Measurements from ENCODE around the gene ITLN2.
"Not testable (repeated sequence)": the region's sequence is repeated elsewhere in the genome, so short reads cannot be mapped to it uniquely, and the experiment has no call there.

The ITLN2 gene

GRCh38 chr1:160924791-160925651 lies 29.6 kb downstream of the ITLN2 start:
- H3K9ac ChIP-seq (ENCODE audit: low read length), result no peak overlapping the region
- H3K4me1 ChIP-seq (ENCODE audit: control insufficient read depth, insufficient read depth, low read length), result peaks cover 4% of the 10 kb centered on the region
- H3K9me3 ChIP-seq (ENCODE audit: control insufficient read depth, low read length), result peaks cover 5% of the 10 kb centered on the region
- no peaks in the 10 kb centered on the region for H3K27me3 ChIP-seq (ENCODE audit: control insufficient read depth, insufficient read depth, low read length)
- no peak overlapping the region for H3K4me3 ChIP-seq (ENCODE audit: low read length)
- H3K36me3 ChIP-seq (ENCODE audit: control insufficient read depth, insufficient read depth, low read length), result no peaks in the 10 kb centered on the region

- Histone ChIP-seq H3K9ac (ENCODE audit: low read length) (no peak overlapping the region), H3K9me3 (ENCODE audit: control insufficient read depth, low read length) (no peaks in the 10 kb centered on the region), H3K4me1 (ENCODE audit: control insufficient read depth, insufficient read depth, low read length) (no peaks in the 10 kb centered on the region), H3K27me3 (ENCODE audit: control insufficient read depth, insufficient read depth, low read length) (no peaks in the 10 kb centered on the region), H3K4me3 (ENCODE audit: low read length) (no peak overlapping the region), H3K36me3 (ENCODE audit: control insufficient read depth, insufficient read depth, low read length) (no peaks in the 10 kb centered on the region)
These were observed 37.9 kb downstream of the ITLN2 start for GRCh38 chr1:160916666-160917065.

GRCh38 chr1:160913229-160913628 lies 41.4 kb downstream of the ITLN2 start:
- H3K27me3 ChIP-seq (ENCODE audit: control insufficient read depth, insufficient read depth, low read length); H3K4me3 ChIP-seq (ENCODE audit: low read length); H3K36me3 ChIP-seq (ENCODE audit: control insufficient read depth, insufficient read depth, low read length); H3K9ac ChIP-seq (ENCODE audit: low read length); H3K9me3 ChIP-seq (ENCODE audit: control insufficient read depth, low read length); H3K4me1 ChIP-seq (ENCODE audit: control insufficient read depth, insufficient read depth, low read length): not testable (repeated sequence)

DNA sequence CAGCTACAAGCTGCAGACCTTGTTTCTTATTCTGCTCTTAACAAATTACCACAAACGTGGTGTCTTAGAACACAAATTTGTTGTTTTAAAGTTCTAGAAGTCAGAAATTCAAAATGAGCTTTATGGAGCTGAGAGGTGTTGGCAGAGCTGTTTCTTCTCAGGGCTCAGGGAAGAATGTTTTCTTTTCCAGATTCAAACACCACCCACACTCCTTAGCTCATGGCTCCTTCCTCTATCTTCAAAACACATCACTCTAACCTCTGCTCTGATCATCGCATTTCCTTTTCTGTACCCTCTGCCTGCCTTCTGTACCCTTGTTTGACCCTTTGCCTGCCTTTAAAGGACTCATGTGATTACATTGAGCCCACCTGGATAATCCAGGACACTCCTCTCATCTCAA lies 42.7 kb downstream of the ITLN2 start:
- Histone ChIP-seq H3K27me3 (ENCODE audit: control insufficient read depth, insufficient read depth, low read length) (no peaks in the 10 kb centered on the region), H3K36me3 (ENCODE audit: control insufficient read depth, insufficient read depth, low read length) (no peaks in the 10 kb centered on the region), H3K9ac (ENCODE audit: low read length) (no peak overlapping the region), H3K4me3 (ENCODE audit: low read length) (no peak overlapping the region), H3K9me3 (ENCODE audit: control insufficient read depth, low read length) (no peaks in the 10 kb centered on the region), H3K4me1 (ENCODE audit: control insufficient read depth, insufficient read depth, low read length) (no peaks in the 10 kb centered on the region)

- H3K4me1 ChIP-seq (ENCODE audit: control insufficient read depth, insufficient read depth, low read length), result peaks cover 3% of the 10 kb centered on the region
These were observed 43.2 kb downstream of the ITLN2 start for GRCh38 chr1:160911441-160911840.

DNA sequence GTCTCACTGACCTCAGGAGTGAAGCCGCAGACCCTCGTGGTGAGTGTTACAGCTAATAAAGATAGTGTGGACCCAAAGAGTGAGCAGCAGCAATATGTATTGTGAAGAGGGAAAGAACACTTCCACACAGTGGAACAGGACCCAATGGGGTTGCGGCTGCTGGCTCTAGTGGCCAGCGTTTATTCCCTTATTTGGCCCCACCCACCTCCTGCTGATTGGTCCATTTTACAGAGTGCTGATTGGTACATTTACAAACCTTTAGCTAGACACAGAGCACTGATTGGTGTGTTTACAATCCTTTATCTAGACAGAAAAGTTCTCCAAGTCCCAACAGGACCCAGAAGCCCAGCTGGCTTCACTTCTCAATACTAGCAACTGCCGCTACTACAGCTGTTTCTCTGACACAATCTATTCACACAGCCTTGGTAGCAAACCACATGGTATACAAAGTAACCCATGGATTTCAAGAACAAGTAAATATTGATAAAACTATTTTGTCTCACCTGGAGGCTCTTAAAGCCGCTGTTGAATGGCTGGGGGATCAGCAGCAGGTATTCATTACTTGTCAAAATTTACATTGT lies 44.3 kb downstream of the ITLN2 start:
- no peak overlapping the region for H3K9ac ChIP-seq (ENCODE audit: low read length)

More at GRCh38 chr1:160911441-160911840, 43.2 kb downstream of the ITLN2 start:
- Histone ChIP-seq H3K4me3 (ENCODE audit: low read length) (no peak overlapping the region), H3K9me3 (ENCODE audit: control insufficient read depth, low read length) (no peaks in the 10 kb centered on the region), H3K36me3 (ENCODE audit: control insufficient read depth, insufficient read depth, low read length) (no peaks in the 10 kb centered on the region), H3K27me3 (ENCODE audit: control insufficient read depth, insufficient read depth, low read length) (no peaks in the 10 kb centered on the region), H3K9ac (ENCODE audit: low read length) (no peak overlapping the region)

DNA sequence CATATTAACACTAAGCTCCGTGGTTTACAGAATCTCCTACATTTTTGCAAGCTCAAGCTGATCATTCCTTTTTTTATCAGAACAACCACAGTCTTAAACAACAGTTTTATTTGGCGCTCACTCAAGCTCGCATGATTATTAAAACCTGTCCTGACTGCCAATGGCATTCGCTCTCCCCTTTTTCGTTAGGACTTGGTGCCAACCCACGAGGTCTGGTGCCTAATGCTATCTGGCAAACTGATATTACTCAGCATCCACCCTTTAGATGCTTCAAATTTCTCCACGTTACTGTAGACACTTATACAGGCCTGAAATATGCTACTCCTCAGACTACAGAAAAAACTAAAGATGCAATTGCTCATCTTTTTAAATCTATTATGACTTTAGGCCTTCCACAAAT lies 46.6 kb downstream of the ITLN2 start:
- Histone ChIP-seq H3K9me3 (ENCODE audit: control insufficient read depth, low read length) (no peaks in the 10 kb centered on the region), H3K4me3 (ENCODE audit: low read length) (no peak overlapping the region), H3K9ac (ENCODE audit: low read length) (no peak overlapping the region), H3K27me3 (ENCODE audit: control insufficient read depth, insufficient read depth, low read length) (no peaks in the 10 kb centered on the region), H3K4me1 (ENCODE audit: control insufficient read depth, insufficient read depth, low read length) (peaks cover 22% of the 10 kb centered on the region), H3K36me3 (ENCODE audit: control insufficient read depth, insufficient read depth, low read length) (no peaks in the 10 kb centered on the region)

More for the DNA sequence above, 44.3 kb downstream of the ITLN2 start:
- H3K36me3 ChIP-seq (ENCODE audit: control insufficient read depth, insufficient read depth, low read length), result no peaks in the 10 kb centered on the region
- H3K9me3 ChIP-seq (ENCODE audit: control insufficient read depth, low read length), result no peaks in the 10 kb centered on the region
- no peak overlapping the region for H3K4me3 ChIP-seq (ENCODE audit: low read length)
- H3K27me3 ChIP-seq (ENCODE audit: control insufficient read depth, insufficient read depth, low read length), result no peaks in the 10 kb centered on the region
- peaks cover 12% of the 10 kb centered on the region for H3K4me1 ChIP-seq (ENCODE audit: control insufficient read depth, insufficient read depth, low read length)

DNA sequence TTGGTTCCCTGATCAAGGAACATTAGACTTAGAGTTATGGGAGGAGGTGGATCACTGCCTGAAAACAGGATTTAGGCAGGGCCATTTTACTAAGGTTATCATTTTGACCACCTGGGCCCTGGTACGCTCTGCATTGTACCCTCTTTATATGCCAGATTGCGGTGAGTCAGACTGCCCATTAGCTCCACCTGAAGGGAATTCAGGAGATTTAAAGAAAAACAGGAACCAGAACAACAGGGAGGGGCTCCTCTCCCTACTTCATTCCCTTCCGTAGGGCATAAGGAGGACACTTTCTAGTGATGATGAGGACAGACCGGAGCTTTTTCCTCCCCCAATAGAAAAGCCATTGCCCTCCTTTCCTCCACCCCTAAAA lies 49.0 kb downstream of the ITLN2 start:
- Histone ChIP-seq H3K27me3 (ENCODE audit: control insufficient read depth, insufficient read depth, low read length) (no peaks in the 10 kb centered on the region), H3K36me3 (ENCODE audit: control insufficient read depth, insufficient read depth, low read length) (no peaks in the 10 kb centered on the region), H3K4me3 (ENCODE audit: low read length) (no peak overlapping the region), H3K4me1 (ENCODE audit: control insufficient read depth, insufficient read depth, low read length) (peaks cover 22% of the 10 kb centered on the region), H3K9ac (ENCODE audit: low read length) (no peak overlapping the region), H3K9me3 (ENCODE audit: control insufficient read depth, low read length) (no peaks in the 10 kb centered on the region)

DNA sequence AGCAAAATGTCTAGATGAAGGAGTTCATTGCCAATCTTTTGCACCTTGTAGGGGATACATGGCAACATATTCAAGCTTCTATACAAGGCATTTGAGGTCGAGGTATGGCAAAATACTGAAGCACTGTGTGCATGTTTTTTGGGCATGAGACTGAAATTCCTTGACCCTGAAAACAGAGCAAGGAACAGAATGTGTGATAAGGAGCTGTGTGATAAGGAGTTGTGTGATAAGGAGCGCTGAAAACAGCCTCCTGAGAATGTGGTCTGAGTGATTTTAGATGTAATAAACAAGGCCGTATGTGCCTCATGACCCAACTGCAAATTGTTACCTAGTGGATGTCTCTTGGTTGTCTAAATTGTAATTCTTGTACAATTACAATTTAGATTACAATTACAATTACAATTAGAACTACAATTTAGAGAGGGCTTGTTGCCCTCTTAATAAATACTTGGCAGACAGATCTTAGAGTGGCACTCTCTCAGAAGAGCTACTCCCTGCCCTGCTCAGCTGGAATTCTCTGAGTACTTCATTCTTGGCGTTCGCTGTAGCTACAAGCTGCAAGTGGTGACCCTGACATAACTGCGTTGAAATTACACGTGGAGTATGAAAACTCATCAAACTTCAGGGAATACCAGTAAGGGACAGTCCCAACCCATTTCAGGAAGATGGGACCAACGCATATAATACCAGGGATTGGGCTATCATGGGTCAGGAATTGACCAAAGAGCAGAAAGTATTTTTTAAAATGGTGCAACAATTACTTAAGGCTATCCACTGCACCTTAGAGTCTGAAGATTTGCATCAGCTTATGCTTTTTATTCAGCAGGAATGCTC lies 49.6 kb downstream of the ITLN2 start:
- no peak overlapping the region for H3K4me3 ChIP-seq (ENCODE audit: low read length)
- H3K9me3 ChIP-seq (ENCODE audit: control insufficient read depth, low read length), result no peaks in the 10 kb centered on the region
- H3K27me3 ChIP-seq (ENCODE audit: control insufficient read depth, insufficient read depth, low read length), result no peaks in the 10 kb centered on the region
- H3K4me1 ChIP-seq (ENCODE audit: control insufficient read depth, insufficient read depth, low read length), result peaks cover 22% of the 10 kb centered on the region
- H3K36me3 ChIP-seq (ENCODE audit: control insufficient read depth, insufficient read depth, low read length), result no peaks in the 10 kb centered on the region
- H3K9ac ChIP-seq (ENCODE audit: low read length), result no peak overlapping the region

- H3K4me1 ChIP-seq (ENCODE audit: control insufficient read depth, insufficient read depth, low read length), result peaks cover 22% of the 10 kb centered on the region
- H3K4me3 ChIP-seq (ENCODE audit: low read length); H3K9ac ChIP-seq (ENCODE audit: low read length); H3K9me3 ChIP-seq (ENCODE audit: control insufficient read depth, low read length); H3K36me3 ChIP-seq (ENCODE audit: control insufficient read depth, insufficient read depth, low read length); H3K27me3 ChIP-seq (ENCODE audit: control insufficient read depth, insufficient read depth, low read length): not testable (repeated sequence)
These were observed 52.4 kb downstream of the ITLN2 start for GRCh38 chr1:160902251-160902650.

DNA sequence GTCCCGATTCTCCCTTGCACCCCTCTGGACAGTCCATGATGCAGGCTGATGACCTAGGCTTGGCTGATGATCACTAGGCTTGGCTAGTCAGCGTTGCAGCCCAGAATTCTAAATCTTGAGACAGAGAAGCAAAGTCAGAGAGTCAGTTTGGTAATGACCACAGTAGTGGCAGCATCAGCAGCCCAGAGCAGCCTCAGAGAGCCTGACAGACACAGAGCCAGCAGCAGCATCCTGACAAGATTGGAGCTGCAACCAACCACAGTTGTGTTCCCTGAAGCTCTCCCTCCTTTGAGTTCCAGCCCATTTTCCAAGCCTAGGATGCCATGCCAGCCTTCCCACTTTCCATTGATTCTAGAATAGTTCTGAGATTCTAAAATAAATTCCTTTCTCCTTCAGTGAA lies 52.8 kb downstream of the ITLN2 start:
- no peak overlapping the region for H3K4me3 ChIP-seq (ENCODE audit: low read length)
- H3K9me3 ChIP-seq (ENCODE audit: control insufficient read depth, low read length), result no peaks in the 10 kb centered on the region
- H3K36me3 ChIP-seq (ENCODE audit: control insufficient read depth, insufficient read depth, low read length), result no peaks in the 10 kb centered on the region
- peaks cover 22% of the 10 kb centered on the region for H3K4me1 ChIP-seq (ENCODE audit: control insufficient read depth, insufficient read depth, low read length)
- H3K9ac ChIP-seq (ENCODE audit: low read length), result no peak overlapping the region
- no peaks in the 10 kb centered on the region for H3K27me3 ChIP-seq (ENCODE audit: control insufficient read depth, insufficient read depth, low read length)

DNA sequence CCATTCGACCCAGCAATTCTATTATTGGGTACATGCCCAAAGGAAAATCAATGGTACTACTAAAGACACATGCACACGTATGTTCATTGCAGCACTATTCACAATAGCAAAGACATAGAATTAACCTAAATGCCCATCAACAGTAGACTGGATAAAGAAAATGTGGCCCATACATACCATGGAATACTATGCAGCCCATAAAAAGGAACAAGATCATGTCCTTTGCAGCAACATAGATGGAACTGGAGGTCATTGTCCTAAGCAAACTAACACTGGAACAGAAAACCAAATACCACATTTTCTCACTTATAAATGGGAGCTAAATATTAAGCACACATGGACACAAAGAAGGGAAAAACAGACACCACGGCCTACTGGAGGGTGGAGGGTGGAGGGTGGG lies 53.9 kb downstream of the ITLN2 start:
- not testable (repeated sequence) for H3K4me3 ChIP-seq (ENCODE audit: low read length); H3K9me3 ChIP-seq (ENCODE audit: control insufficient read depth, low read length); H3K9ac ChIP-seq (ENCODE audit: low read length); H3K36me3 ChIP-seq (ENCODE audit: control insufficient read depth, insufficient read depth, low read length); H3K27me3 ChIP-seq (ENCODE audit: control insufficient read depth, insufficient read depth, low read length)
- peaks cover 14% of the 10 kb centered on the region for H3K4me1 ChIP-seq (ENCODE audit: control insufficient read depth, insufficient read depth, low read length)

Data from mucosa of stomach (tissue), 1 donor.